ENCODE measurements around the gene SEBOX. TPM values are rescaled to one million over a fixed set of nuclear protein-coding genes. Genes with fewer than 3 reads are reported as not detected.

Gene SEBOX
- total and polyA plus RNA-seq, 2 of the 8 experiments (the other 6 are each of a cell fraction or from before 2014, with no cell fraction given) = not detected

- TF ChIP-seq CBX8 (IDR thresholded peaks at IDR 0.05; ENCODE audit: borderline replicate concordance, low read depth, low read length) (no peak), EGR1 (IDR thresholded peaks at IDR 0.05; ENCODE audit: borderline replicate concordance, low read depth, low read length) (no peak), KDM1A (IDR thresholded peaks at IDR 0.05; ENCODE audit: borderline replicate concordance, low read length) (0 out of 2 replicates have a peak, but pooled peaks have one; percentile 43), HDAC2 (IDR thresholded peaks at IDR 0.05; ENCODE audit: borderline replicate concordance in 1 of 2, low read depth in 2 of 2, low read length in 2 of 2) (peak; percentile 0 to 86; a peak in 3 of 4 replicates), KDM4A (IDR thresholded peaks at IDR 0.05; ENCODE audit: low read depth, low read length, severe bottlenecking) (peak; percentile 89), GABPA (IDR thresholded peaks at IDR 0.05; ENCODE audit: borderline replicate concordance, insufficient read depth, low read length) (0 out of 2 replicates have a peak, but pooled peaks have one; percentile 21), EZH2 (IDR thresholded peaks at IDR 0.05; ENCODE audit: low read depth, low read length, severe bottlenecking) (no peak), CHD2 (IDR thresholded peaks at IDR 0.05; ENCODE audit: low read length) (peak; percentile 4; the same call in 1 of the 2 replicates), TAF1 (IDR thresholded peaks at IDR 0.05; ENCODE audit: low read depth, low read length) (peak; percentile 85), EP300 (IDR thresholded peaks at IDR 0.05; ENCODE audit: borderline replicate concordance in 1 of 2, low read depth in 2 of 2, low read length in 2 of 2) (no peak), CHD1 (IDR thresholded peaks at IDR 0.05; ENCODE audit: low read depth, low read length) (no peak), BACH1 (IDR thresholded peaks at IDR 0.05; ENCODE audit: low read length) (peak; percentile 77), TAF7 (optimal IDR thresholded peaks at IDR 0.05; ENCODE audit: borderline replicate concordance, low read depth, low read length) (peak; percentile 67), RBBP5 (IDR thresholded peaks at IDR 0.05; ENCODE audit: borderline replicate concordance, low read depth, low read length) (peak; percentile 65; the same call in 1 of the 2 replicates)
Observed at GRCh38 chr17:28318759-28319597, 46.0 kb downstream of the SEBOX start, which contains the start of gene TMEM97 (continued).
